Uterus (tissue), 4 donors: ENCODE data around the gene PLXNB3. TPM values are rescaled to one million over a fixed set of nuclear protein-coding genes. Genes with fewer than 3 reads are reported as not detected.
"Not testable (repeated sequence)": the region's sequence is repeated elsewhere in the genome, so short reads cannot be mapped to it uniquely, and the experiment has no call there.

ENCODE experiments used
- DNase-seq, 2 donors: peaks; one replicate each; pipeline ENCODE4 v3.0.0-alpha.2; 2019 to 2020
- H3K27ac ChIP-seq, 2 donors: fragments of 200-600 bp; sonication (generic); 1 replicate in 1 of 2; 2 replicates in 1 of 2; pipeline ENCODE4 v1.5.1; 2016 to 2018
- H3K27me3 ChIP-seq, 2 donors: fragments of 200-600 bp; sonication (generic); one replicate each; pipeline ENCODE4 v1.5.1; 2018 to 2019; ENCODE audit warnings: control low read depth in 1 of 2
- H3K36me3 ChIP-seq, 2 donors: fragments of 200-600 bp; sonication (generic); one replicate each; pipeline ENCODE4 v1.5.1; 2019; ENCODE audit warnings: control low read depth in 1 of 2
- H3K4me1 ChIP-seq, 2 donors: fragments of 200-600 bp; sonication (generic); one replicate each; pipeline ENCODE4 v1.5.1; 2018 to 2019; ENCODE audit warnings: control low read depth in 1 of 2
- H3K4me3 ChIP-seq, 2 donors: fragments of 200-600 bp; sonication (generic); 1 replicate in 1 of 2; 2 replicates in 1 of 2; pipeline ENCODE4 v1.5.1; 2018 to 2019; ENCODE audit warnings: mild to moderate bottlenecking in 1 of 2
- H3K9me3 ChIP-seq, 2 donors: fragments of 200-600 bp; sonication (generic); one replicate each; pipeline ENCODE4 v1.5.1; 2019; ENCODE audit warnings: control low read depth in 1 of 2
- POLR2A ChIP-seq, 2 donors: fragments of 450-650 bp; IDR thresholded peaks; one replicate each; pipeline ENCODE4 v1.6.1; 2016; ENCODE audit warnings: antibody characterized with exemption in 2 of 2, mild to moderate bottlenecking in 1 of 2, moderate library complexity in 1 of 2
- intact Hi-C: fragments of 100-400 bp; cut with DNase I; formaldehyde crosslinking; loops from one replicate; pipeline ENCODE4 v1.15.1; 2023; ENCODE audit warnings: low total_unique reads
- total RNA-seq, 4 donors: library from RNA; depleted of rRNA in 3 of 4; stranded (reverse); fragments of >200 nt in 3 of 4; gene quantifications; one replicate each; pipeline versions ENCODE4 v1.1.0 to v1.2.4, GENCODE V29; 2014 to 2023
- TF ChIP-seq, protein P1 (sequence below), 4 experiments: fragments of 200-600 bp in 2 of 4; fragments of 450-650 bp in 2 of 4; sonication (generic) in 2 of 4; IDR thresholded peaks; one replicate each; pipeline ENCODE4 v1.5.1; 2016 to 2019; ENCODE audit warnings: antibody characterized with exemption in 4 of 4, mild to moderate bottlenecking in 2 of 4, moderate library complexity in 1 of 4
- donor health status: DM: yes; HTN: yes; CAD: no.

Gene PLXNB3
- total RNA-seq, 4 donors from 2014 or later, result 1.5 to 50.7 (median 5.1) TPM

GRCh38 chrX:153728951-153729631 is 35.0 kb upstream of the PLXNB3 start:
- TF ChIP-seq, protein P1, sequence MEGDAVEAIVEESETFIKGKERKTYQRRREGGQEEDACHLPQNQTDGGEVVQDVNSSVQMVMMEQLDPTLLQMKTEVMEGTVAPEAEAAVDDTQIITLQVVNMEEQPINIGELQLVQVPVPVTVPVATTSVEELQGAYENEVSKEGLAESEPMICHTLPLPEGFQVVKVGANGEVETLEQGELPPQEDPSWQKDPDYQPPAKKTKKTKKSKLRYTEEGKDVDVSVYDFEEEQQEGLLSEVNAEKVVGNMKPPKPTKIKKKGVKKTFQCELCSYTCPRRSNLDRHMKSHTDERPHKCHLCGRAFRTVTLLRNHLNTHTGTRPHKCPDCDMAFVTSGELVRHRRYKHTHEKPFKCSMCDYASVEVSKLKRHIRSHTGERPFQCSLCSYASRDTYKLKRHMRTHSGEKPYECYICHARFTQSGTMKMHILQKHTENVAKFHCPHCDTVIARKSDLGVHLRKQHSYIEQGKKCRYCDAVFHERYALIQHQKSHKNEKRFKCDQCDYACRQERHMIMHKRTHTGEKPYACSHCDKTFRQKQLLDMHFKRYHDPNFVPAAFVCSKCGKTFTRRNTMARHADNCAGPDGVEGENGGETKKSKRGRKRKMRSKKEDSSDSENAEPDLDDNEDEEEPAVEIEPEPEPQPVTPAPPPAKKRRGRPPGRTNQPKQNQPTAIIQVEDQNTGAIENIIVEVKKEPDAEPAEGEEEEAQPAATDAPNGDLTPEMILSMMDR (IDR thresholded peaks at IDR 0.05), result no peak
- no peak for TF ChIP-seq POLR2A (IDR thresholded peaks at IDR 0.05)
- H3K27me3 ChIP-seq, result no peaks in the 10 kb centered on the region
- intact Hi-C loops, result no loop called here

DNA sequence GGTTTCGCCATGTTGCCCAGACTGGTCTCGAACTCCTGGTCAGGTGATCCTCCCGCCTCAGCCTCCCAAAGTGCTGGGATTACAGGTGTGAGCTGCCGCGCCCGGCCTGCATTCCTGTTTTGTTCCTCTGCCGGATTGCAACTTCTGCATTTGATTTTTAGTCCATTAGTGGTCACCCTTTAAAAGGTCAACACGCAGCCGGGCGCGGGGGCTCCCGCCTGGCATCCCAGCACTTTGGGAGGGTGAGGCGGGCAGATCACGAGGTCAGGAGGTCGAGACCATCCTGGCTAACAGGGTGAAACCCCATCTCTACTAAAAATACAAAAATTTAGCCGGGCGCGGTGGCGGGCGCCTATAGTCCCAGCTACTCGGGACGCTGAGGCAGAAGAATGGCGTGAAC is 33.9 kb upstream of the PLXNB3 start:
- H3K27me3 ChIP-seq, H3K9me3 ChIP-seq, H3K4me1 ChIP-seq, H3K36me3 ChIP-seq, DNase-seq, H3K27ac ChIP-seq, intact Hi-C loops, H3K4me3 ChIP-seq: not testable (repeated sequence)

More at GRCh38 chrX:153728951-153729631, 35.0 kb upstream of the PLXNB3 start:
- Histone ChIP-seq H3K9me3 (no peaks in the 10 kb centered on the region), H3K27ac (no peak overlapping the region), H3K4me3 (no peak overlapping the region), H3K36me3 (no peaks in the 10 kb centered on the region), H3K4me1 (peaks cover 0 to 4% of the 10 kb centered on the region in 2 donors)
- DNase-seq, result no peak

GRCh38 chrX:153731117-153731844 is 32.8 kb upstream of the PLXNB3 start:
- no peaks in the 10 kb centered on the region for H3K27me3 ChIP-seq
- no peaks in the 10 kb centered on the region for H3K36me3 ChIP-seq
- H3K27ac ChIP-seq, result no peak overlapping the region
- H3K9me3 ChIP-seq, result no peaks in the 10 kb centered on the region
- no peak overlapping the region for H3K4me3 ChIP-seq
- TF ChIP-seq, protein P1 (IDR thresholded peaks at IDR 0.05), result no peak
- TF ChIP-seq POLR2A (IDR thresholded peaks at IDR 0.05), result no peak
- H3K4me1 ChIP-seq, result peaks cover 0 to 4% of the 10 kb centered on the region in 2 donors
- DNase-seq, result no peak
- intact Hi-C loops, result no loop called here

DNA sequence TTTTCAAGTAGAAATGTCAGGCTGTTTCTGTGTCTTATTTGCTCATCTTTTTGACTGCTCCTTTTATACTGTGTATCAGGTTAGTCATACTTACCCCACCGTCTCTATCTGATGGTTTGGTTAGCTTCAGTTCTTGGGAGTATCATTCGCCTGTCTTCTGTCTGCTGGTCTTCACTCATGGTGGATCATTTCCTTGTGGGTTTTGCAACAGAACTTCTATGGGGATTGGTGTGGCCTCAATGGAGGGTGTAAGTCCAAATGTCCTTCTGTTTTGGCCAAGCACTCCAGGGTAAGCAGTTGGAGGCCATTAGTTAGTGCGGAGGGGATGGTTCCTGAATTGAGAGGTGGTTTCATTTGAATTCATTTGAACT is 32.2 kb upstream of the PLXNB3 start:
- Histone ChIP-seq H3K4me3 (no peak overlapping the region), H3K27ac (no peak overlapping the region), H3K4me1 (peaks cover 0 to 4% of the 10 kb centered on the region in 2 donors), H3K27me3 (no peaks in the 10 kb centered on the region), H3K36me3 (no peaks in the 10 kb centered on the region), H3K9me3 (no peaks in the 10 kb centered on the region)
- no peak for DNase-seq
- TF ChIP-seq, protein P1 (IDR thresholded peaks at IDR 0.05), result no peak
- no peak for TF ChIP-seq POLR2A (IDR thresholded peaks at IDR 0.05)
- intact Hi-C loops, result no loop called here

- intact Hi-C loops, result no loop called here
- no peaks in the 10 kb centered on the region for H3K4me1 ChIP-seq
- DNase-seq, result no peak
- H3K9me3 ChIP-seq, result no peaks in the 10 kb centered on the region
- no peak overlapping the region for H3K27ac ChIP-seq
- TF ChIP-seq, protein P1 (IDR thresholded peaks at IDR 0.05), result no peak
- no peak for TF ChIP-seq POLR2A (IDR thresholded peaks at IDR 0.05)
- H3K27me3 ChIP-seq, result no peaks in the 10 kb centered on the region
- H3K36me3 ChIP-seq, result no peaks in the 10 kb centered on the region
- no peak overlapping the region for H3K4me3 ChIP-seq
Observed at GRCh38 chrX:153732401-153732800, 31.6 kb upstream of the PLXNB3 start.
